ENCODE data around the gene PDLIM1. TPM values are rescaled to one million over a fixed set of nuclear protein-coding genes. Genes with fewer than 3 reads are reported as not detected.

PDLIM1 gene
- polyA plus RNA-seq, 1 donor (not counting 4 experiments of a cell fraction or from before 2014, with no cell fraction given): 298 TPM

GRCh38 chr10:95260909-95261552 is 29.8 kb downstream of the PDLIM1 start:
- Histone ChIP-seq H3K9me3 (ENCODE audit: control insufficient read depth, low read depth, low read length) (no peaks in the 10 kb centered on the region), H2AFZ (ENCODE audit: control insufficient read depth, low read length) (no peak overlapping the region), H3K4me2 (ENCODE audit: control insufficient read depth, extremely low read depth, insufficient read depth, low read depth, low read length) (peak overlapping the region; percentile 88), H3K4me1 (ENCODE audit: control insufficient read depth, extremely low read depth, insufficient read depth, low read length) (peaks cover 53% of the 10 kb centered on the region), H3K27me3 (ENCODE audit: control insufficient read depth, extremely low read depth, insufficient read depth, low read length) (no peaks in the 10 kb centered on the region), H3K9me1 (ENCODE audit: control insufficient read depth, extremely low read depth, insufficient read depth, low read length) (no peaks in the 10 kb centered on the region), H3K36me3 (ENCODE audit: control insufficient read depth in 2 of 2, extremely low read depth in 1 of 2, insufficient read depth in 2 of 2, low read length in 2 of 2) (peaks cover 32% of the 10 kb centered on the region in 2 experiments), H4K20me1 (ENCODE audit: control insufficient read depth, extremely low read depth, insufficient read depth, low read length) (no peaks in the 10 kb centered on the region), H3K9ac (ENCODE audit: control insufficient read depth, extremely low read depth, insufficient read depth, low read length) (peak overlapping the region; percentile 83), H3K4me3 (ENCODE audit: control insufficient read depth in 2 of 3, extremely low read depth in 1 of 3, insufficient read depth in 2 of 3, low read depth in 1 of 3, low read length in 3 of 3) (peak overlapping the region in 2 of 3 experiments; percentile 53 to 61), H3K79me2 (ENCODE audit: control insufficient read depth, insufficient read depth, low read length) (peaks cover 54% of the 10 kb centered on the region), H3K27ac (ENCODE audit: control insufficient read depth, insufficient read depth, low read length) (peak overlapping the region; percentile 98)
- dilution Hi-C loops (cut with MboI; ENCODE audit: extremely low pct_ligation_motif_present, low sequenced_read_pairs): no loop called here
- TF ChIP-seq, protein P1, sequence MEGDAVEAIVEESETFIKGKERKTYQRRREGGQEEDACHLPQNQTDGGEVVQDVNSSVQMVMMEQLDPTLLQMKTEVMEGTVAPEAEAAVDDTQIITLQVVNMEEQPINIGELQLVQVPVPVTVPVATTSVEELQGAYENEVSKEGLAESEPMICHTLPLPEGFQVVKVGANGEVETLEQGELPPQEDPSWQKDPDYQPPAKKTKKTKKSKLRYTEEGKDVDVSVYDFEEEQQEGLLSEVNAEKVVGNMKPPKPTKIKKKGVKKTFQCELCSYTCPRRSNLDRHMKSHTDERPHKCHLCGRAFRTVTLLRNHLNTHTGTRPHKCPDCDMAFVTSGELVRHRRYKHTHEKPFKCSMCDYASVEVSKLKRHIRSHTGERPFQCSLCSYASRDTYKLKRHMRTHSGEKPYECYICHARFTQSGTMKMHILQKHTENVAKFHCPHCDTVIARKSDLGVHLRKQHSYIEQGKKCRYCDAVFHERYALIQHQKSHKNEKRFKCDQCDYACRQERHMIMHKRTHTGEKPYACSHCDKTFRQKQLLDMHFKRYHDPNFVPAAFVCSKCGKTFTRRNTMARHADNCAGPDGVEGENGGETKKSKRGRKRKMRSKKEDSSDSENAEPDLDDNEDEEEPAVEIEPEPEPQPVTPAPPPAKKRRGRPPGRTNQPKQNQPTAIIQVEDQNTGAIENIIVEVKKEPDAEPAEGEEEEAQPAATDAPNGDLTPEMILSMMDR (optimal IDR thresholded peaks at IDR 0.05 in 1 of 3, IDR thresholded peaks at IDR 0.05 in 1 of 3, conservative IDR thresholded peaks at IDR 0.05 in 1 of 3; ENCODE audit: extremely low read depth in 1 of 3, insufficient read depth in 2 of 3, low read length in 3 of 3): no peak
- no peak for TF ChIP-seq EZH2 (IDR thresholded peaks at IDR 0.05; ENCODE audit: low read length)
- peak; percentile 96 for FAIRE-seq
- no peak for DNase-seq (ENCODE audit: low read depth, low spot score)

- peak; percentile 100 for FAIRE-seq
- peak overlapping the region; percentile 98 for H3K27ac ChIP-seq (ENCODE audit: control insufficient read depth, insufficient read depth, low read length)
- peak overlapping the region; percentile 83 for H3K9ac ChIP-seq (ENCODE audit: control insufficient read depth, extremely low read depth, insufficient read depth, low read length)
- TF ChIP-seq, protein P1 (optimal IDR thresholded peaks at IDR 0.05 in 1 of 3, IDR thresholded peaks at IDR 0.05 in 1 of 3, conservative IDR thresholded peaks at IDR 0.05 in 1 of 3; ENCODE audit: extremely low read depth in 1 of 3, insufficient read depth in 2 of 3, low read length in 3 of 3): no peak
- no peak for TF ChIP-seq EZH2 (IDR thresholded peaks at IDR 0.05; ENCODE audit: low read length)
- H3K4me3 ChIP-seq (ENCODE audit: control insufficient read depth in 2 of 3, extremely low read depth in 1 of 3, insufficient read depth in 2 of 3, low read depth in 1 of 3, low read length in 3 of 3): peak overlapping the region in 2 of 3 experiments; percentile 53 to 61
- peak overlapping the region; percentile 88 for H3K4me2 ChIP-seq (ENCODE audit: control insufficient read depth, extremely low read depth, insufficient read depth, low read depth, low read length)
- H3K27me3 ChIP-seq (ENCODE audit: control insufficient read depth, extremely low read depth, insufficient read depth, low read length): no peaks in the 10 kb centered on the region
- H3K4me1 ChIP-seq (ENCODE audit: control insufficient read depth, extremely low read depth, insufficient read depth, low read length): peaks cover 47% of the 10 kb centered on the region
- no peaks in the 10 kb centered on the region for H3K9me1 ChIP-seq (ENCODE audit: control insufficient read depth, extremely low read depth, insufficient read depth, low read length)
- H3K36me3 ChIP-seq (ENCODE audit: control insufficient read depth in 2 of 2, extremely low read depth in 1 of 2, insufficient read depth in 2 of 2, low read length in 2 of 2): peaks cover 29 to 32% of the 10 kb centered on the region in 2 experiments
- no peaks in the 10 kb centered on the region for H4K20me1 ChIP-seq (ENCODE audit: control insufficient read depth, extremely low read depth, insufficient read depth, low read length)
- H2AFZ ChIP-seq (ENCODE audit: control insufficient read depth, low read length): no peak overlapping the region
- DNase-seq (ENCODE audit: low read depth, low spot score): no peak
- no peaks in the 10 kb centered on the region for H3K9me3 ChIP-seq (ENCODE audit: control insufficient read depth, low read depth, low read length)
- dilution Hi-C loops (cut with MboI; ENCODE audit: extremely low pct_ligation_motif_present, low sequenced_read_pairs): no loop called here
- H3K79me2 ChIP-seq (ENCODE audit: control insufficient read depth, insufficient read depth, low read length): peaks cover 56% of the 10 kb centered on the region
These were observed 30.4 kb downstream of the PDLIM1 start for GRCh38 chr10:95260397-95260881.

Measured in keratinocyte (primary cell).